HepG2 (cell line): Measurements from ENCODE around the gene NFIL3.
"Not testable (repeated sequence)": the region's sequence is repeated elsewhere in the genome, so short reads cannot be mapped to it uniquely, and the experiment has no call there.

Experiments
- ATF2 ChIP-seq: sonication (generic); formaldehyde crosslinking; IDR thresholded peaks from 2 replicates; pipeline ENCODE4 v1.4.0; 2020; ENCODE audit warnings: missing genetic modification reagents
- ATF4 ChIP-seq, 2 experiments: fragments of 450-650 bp in 1 of 2; sonication (generic) in 1 of 2; formaldehyde crosslinking; IDR thresholded peaks; 2 replicates each; pipeline versions ENCODE4 v1.5.0 to v1.8.0; 2020 to 2022; ENCODE audit warnings: mild to moderate bottlenecking in 1 of 2, missing genetic modification reagents in 1 of 2
- CTCF ChIP-seq: sonication (generic); formaldehyde crosslinking; IDR thresholded peaks from 2 replicates; pipeline ENCODE4 v1.5.0; 2020; ENCODE audit warnings: mild to moderate bottlenecking, missing genetic modification reagents, moderate library complexity
- EHMT2 ChIP-seq: fragments of 200-600 bp; sonication (generic); IDR thresholded peaks from 2 replicates; pipeline ENCODE4 v1.7.0; 2017; ENCODE audit warnings: antibody characterized with exemption, low read depth, low read length, borderline replicate concordance
- ESRRA ChIP-seq: sonication (generic); formaldehyde crosslinking; IDR thresholded peaks from 2 replicates; pipeline ENCODE4 v1.5.1; 2020; ENCODE audit warnings: mild to moderate bottlenecking, low read depth, missing genetic modification reagents
- MAFK ChIP-seq, 2 experiments: IDR thresholded peaks in 1 of 2; conservative IDR thresholded peaks in 1 of 2; 2 replicates each; pipeline ENCODE4 v1.6.1; 2011; ENCODE audit warnings: improper control_type of control experiment in 2 of 2, low read length in 2 of 2
- MYC ChIP-seq: sonication (generic); formaldehyde crosslinking; IDR thresholded peaks from 2 replicates; pipeline ENCODE4 v1.9.0; 2021; ENCODE audit warnings: missing genetic modification reagents, borderline replicate concordance
- PATZ1 ChIP-seq: sonication (generic); formaldehyde crosslinking; IDR thresholded peaks from 2 replicates; pipeline ENCODE4 v1.4.0; 2020; ENCODE audit warnings: missing genetic modification reagents
- SAP130 ChIP-seq: IDR thresholded peaks from 2 replicates; pipeline ENCODE4 v1.6.1; 2016; ENCODE audit warnings: low read depth
- TGIF2 ChIP-seq: IDR thresholded peaks from 2 replicates; pipeline ENCODE4 v1.6.1; 2016; ENCODE audit warnings: control low read depth, missing compliant biosample characterization
- U2AF2 ChIP-seq: fragments of 200-400 bp; formaldehyde crosslinking; IDR thresholded peaks from 2 replicates; pipeline ENCODE4 v1.6.1; 2017; ENCODE audit warnings: low read depth, mild to moderate bottlenecking, low read length
- ZNF256 ChIP-seq: sonication (generic); formaldehyde crosslinking; conservative IDR thresholded peaks from 2 replicates; pipeline ENCODE4 v1.4.0; 2020; ENCODE audit warnings: missing genetic modification reagents
- ZNF292 ChIP-seq: sonication (generic); formaldehyde crosslinking; IDR thresholded peaks from 2 replicates; pipeline ENCODE4 v1.8.1; 2022; ENCODE audit warnings: mild to moderate bottlenecking, low read depth, missing genetic modification reagents, borderline replicate concordance

GRCh38 chr9:91378054-91378453 lies 45.6 kb downstream of the NFIL3 start:
- TF ChIP-seq ATF4 (CRISPR knock-in tag; IDR thresholded peaks at IDR 0.05); ESRRA (CRISPR knock-in tag); TGIF2 (CRISPR knock-in tag); ZNF256 (CRISPR knock-in tag); EHMT2; CTCF (CRISPR knock-in tag); ATF2; SAP130 (CRISPR knock-in tag); ZNF292; MYC (CRISPR knock-in tag); MAFK (conservative IDR thresholded peaks at IDR 0.05 in 1 of 2, IDR thresholded peaks at IDR 0.05 in 1 of 2; ENCODE audit: low read length in 2 of 2); PATZ1; U2AF2: not testable (repeated sequence)
